ENCODE data around the gene EIF3L. TPM values are rescaled to one million over a fixed set of nuclear protein-coding genes. Genes with fewer than 3 reads are reported as not detected.
A peak's percentile ranks its signal among the peaks of the same experiment; 100 is the strongest.

Gene EIF3L
- total and polyA plus RNA-seq, 9 of the 15 experiments (the other 6 are each of a cell fraction or from before 2014, with no cell fraction given), result 257 to 699 (median 368) TPM

DNA sequence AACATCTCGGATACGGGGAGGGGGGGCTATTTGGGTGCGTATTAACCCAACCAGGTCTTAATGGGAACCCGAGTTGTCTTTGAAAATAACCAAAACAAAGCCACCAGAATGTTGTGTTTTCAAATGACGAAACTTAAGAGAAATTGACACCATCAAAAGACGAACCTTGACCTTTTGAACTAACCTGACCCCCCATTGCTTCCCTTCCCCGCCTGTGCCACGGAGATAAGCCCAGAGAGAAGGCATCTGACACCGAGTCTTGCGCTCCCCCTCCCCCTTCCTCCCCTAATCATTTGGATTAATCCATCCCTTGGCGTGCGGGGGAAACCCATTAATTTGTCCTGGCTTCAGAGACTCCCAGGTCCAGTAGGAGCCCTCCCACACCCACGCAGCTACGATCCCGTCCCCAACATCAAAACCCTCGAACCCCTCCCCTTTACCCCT lies 46.0 kb upstream of the EIF3L start (continued):
- TF ChIP-seq, protein P1, sequence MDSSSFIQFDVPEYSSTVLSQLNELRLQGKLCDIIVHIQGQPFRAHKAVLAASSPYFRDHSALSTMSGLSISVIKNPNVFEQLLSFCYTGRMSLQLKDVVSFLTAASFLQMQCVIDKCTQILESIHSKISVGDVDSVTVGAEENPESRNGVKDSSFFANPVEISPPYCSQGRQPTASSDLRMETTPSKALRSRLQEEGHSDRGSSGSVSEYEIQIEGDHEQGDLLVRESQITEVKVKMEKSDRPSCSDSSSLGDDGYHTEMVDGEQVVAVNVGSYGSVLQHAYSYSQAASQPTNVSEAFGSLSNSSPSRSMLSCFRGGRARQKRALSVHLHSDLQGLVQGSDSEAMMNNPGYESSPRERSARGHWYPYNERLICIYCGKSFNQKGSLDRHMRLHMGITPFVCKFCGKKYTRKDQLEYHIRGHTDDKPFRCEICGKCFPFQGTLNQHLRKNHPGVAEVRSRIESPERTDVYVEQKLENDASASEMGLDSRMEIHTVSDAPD (CRISPR knock-in tag; IDR thresholded peaks at IDR 0.05), result no peak
- TF ChIP-seq, protein P2, sequence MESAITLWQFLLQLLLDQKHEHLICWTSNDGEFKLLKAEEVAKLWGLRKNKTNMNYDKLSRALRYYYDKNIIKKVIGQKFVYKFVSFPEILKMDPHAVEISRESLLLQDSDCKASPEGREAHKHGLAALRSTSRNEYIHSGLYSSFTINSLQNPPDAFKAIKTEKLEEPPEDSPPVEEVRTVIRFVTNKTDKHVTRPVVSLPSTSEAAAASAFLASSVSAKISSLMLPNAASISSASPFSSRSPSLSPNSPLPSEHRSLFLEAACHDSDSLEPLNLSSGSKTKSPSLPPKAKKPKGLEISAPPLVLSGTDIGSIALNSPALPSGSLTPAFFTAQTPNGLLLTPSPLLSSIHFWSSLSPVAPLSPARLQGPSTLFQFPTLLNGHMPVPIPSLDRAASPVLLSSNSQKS (CRISPR knock-in tag; IDR thresholded peaks at IDR 0.05), result no peak
- TF ChIP-seq, protein P3, sequence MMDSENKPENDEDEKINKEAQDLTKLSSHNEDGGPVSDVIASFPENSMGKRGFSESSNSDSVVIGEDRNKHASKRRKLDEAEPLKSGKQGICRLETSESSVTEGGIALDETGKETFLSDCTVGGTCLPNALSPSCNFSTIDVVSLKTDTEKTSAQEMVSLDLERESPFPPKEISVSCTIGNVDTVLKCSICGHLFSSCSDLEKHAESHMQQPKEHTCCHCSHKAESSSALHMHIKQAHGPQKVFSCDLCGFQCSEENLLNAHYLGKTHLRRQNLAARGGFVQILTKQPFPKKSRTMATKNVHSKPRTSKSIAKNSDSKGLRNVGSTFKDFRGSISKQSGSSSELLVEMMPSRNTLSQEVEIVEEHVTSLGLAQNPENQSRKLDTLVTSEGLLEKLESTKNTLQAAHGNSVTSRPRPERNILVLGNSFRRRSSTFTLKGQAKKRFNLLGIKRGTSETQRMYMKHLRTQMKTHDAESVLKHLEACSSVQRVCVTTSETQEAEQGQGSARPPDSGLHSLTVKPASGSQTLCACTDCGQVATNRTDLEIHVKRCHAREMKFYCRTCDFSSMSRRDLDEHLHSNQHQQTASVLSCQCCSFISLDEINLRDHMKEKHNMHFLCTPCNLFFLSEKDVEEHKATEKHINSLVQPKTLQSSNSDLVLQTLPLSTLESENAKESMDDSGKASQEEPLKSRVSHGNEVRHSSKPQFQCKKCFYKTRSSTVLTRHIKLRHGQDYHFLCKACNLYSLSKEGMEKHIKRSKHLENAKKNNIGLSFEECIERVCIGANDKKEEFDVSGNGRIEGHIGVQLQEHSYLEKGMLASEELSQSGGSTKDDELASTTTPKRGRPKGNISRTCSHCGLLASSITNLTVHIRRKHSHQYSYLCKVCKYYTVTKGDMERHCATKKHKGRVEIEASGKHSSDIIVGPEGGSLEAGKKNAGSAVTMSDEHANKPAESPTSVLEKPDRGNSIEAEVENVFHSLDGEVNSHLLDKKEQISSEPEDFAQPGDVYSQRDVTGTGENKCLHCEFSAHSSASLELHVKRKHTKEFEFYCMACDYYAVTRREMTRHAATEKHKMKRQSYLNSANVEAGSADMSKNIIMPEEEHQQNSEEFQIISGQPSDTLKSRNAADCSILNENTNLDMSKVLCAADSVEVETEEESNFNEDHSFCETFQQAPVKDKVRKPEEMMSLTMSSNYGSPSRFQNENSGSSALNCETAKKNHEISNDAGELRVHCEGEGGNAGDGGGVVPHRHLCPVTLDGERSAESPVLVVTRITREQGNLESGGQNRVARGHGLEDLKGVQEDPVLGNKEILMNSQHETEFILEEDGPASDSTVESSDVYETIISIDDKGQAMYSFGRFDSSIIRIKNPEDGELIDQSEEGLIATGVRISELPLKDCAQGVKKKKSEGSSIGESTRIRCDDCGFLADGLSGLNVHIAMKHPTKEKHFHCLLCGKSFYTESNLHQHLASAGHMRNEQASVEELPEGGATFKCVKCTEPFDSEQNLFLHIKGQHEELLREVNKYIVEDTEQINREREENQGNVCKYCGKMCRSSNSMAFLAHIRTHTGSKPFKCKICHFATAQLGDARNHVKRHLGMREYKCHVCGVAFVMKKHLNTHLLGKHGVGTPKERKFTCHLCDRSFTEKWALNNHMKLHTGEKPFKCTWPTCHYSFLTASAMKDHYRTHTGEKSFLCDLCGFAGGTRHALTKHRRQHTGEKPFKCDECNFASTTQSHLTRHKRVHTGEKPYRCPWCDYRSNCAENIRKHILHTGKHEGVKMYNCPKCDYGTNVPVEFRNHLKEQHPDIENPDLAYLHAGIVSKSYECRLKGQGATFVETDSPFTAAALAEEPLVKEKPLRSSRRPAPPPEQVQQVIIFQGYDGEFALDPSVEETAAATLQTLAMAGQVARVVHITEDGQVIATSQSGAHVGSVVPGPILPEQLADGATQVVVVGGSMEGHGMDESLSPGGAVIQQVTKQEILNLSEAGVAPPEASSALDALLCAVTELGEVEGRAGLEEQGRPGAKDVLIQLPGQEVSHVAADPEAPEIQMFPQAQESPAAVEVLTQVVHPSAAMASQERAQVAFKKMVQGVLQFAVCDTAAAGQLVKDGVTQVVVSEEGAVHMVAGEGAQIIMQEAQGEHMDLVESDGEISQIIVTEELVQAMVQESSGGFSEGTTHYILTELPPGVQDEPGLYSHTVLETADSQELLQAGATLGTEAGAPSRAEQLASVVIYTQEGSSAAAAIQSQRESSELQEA (IDR thresholded peaks at IDR 0.05; ENCODE audit: low read depth), result no peak
- TF ChIP-seq CXXC5 (CRISPR knock-in tag; IDR thresholded peaks at IDR 0.05) (peak; percentile 94), MCM2 (IDR thresholded peaks at IDR 0.05; ENCODE audit: low read depth) (no peak), NR2C1 (IDR thresholded peaks at IDR 0.05) (peak; percentile 83), NR2C1 (tag; IDR thresholded peaks at IDR 0.05) (peak; percentile 86), SMAD4 (CRISPR knock-in tag; conservative IDR thresholded peaks at IDR 0.05) (peak; percentile 52), CBFA2T3 (IDR thresholded peaks at IDR 0.05) (peak; percentile 96), KLF13 (tag; IDR thresholded peaks at IDR 0.05; ENCODE audit: borderline replicate concordance, low read depth) (no peak), ZFP1 (CRISPR knock-in tag; IDR thresholded peaks at IDR 0.05) (no peak), EP400 (IDR thresholded peaks at IDR 0.05) (peak; percentile 84), ARID1B (IDR thresholded peaks at IDR 0.05) (peak; percentile 99), NCOA6 (IDR thresholded peaks at IDR 0.05) (peak; percentile 45; the same call in 1 of the 2 replicates), ZBED1 (IDR thresholded peaks at IDR 0.05) (0 out of 2 replicates have a peak, but pooled peaks have one; percentile 57), NCOA1 (IDR thresholded peaks at IDR 0.05; ENCODE audit: low read depth) (peak; percentile 90)
- TF ChIP-seq, protein P4, sequence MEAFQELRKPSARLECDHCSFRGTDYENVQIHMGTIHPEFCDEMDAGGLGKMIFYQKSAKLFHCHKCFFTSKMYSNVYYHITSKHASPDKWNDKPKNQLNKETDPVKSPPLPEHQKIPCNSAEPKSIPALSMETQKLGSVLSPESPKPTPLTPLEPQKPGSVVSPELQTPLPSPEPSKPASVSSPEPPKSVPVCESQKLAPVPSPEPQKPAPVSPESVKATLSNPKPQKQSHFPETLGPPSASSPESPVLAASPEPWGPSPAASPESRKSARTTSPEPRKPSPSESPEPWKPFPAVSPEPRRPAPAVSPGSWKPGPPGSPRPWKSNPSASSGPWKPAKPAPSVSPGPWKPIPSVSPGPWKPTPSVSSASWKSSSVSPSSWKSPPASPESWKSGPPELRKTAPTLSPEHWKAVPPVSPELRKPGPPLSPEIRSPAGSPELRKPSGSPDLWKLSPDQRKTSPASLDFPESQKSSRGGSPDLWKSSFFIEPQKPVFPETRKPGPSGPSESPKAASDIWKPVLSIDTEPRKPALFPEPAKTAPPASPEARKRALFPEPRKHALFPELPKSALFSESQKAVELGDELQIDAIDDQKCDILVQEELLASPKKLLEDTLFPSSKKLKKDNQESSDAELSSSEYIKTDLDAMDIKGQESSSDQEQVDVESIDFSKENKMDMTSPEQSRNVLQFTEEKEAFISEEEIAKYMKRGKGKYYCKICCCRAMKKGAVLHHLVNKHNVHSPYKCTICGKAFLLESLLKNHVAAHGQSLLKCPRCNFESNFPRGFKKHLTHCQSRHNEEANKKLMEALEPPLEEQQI (IDR thresholded peaks at IDR 0.05), result peak; percentile 68; the same call in 1 of the 2 replicates

Measured in K562 (cell line).